Left ventricle myocardium superior (tissue), 1 donor: ENCODE data around the gene OGA. TPM values are rescaled to one million over a fixed set of nuclear protein-coding genes. Genes with fewer than 3 reads are reported as not detected.

Experiments
- total RNA-seq: library from RNA; stranded (reverse); fragmentation: NEBNext Ultra II Directional; extraction: Animal tissue kit (Norgen Biotek cat#: 25700); gene quantifications from one replicate; pipeline ENCODE4 v1.2.1, GENCODE V29; 2021
- donor health status: DM: no; HTN: yes; CAD: no; lungs with severe emphysema.

Gene OGA
- total RNA-seq, 1 donor from 2014 or later: 79.8 TPM

Other genes with a start within 250 kb of the OGA start
- gene POLL, start 230.2 kb downstream of the OGA start, total RNA-seq: 20.1 TPM
- 21.9 TPM for gene DPCD, start 230.1 kb downstream of the OGA start, total RNA-seq
- gene FBXW4, start 123.3 kb downstream of the OGA start, total RNA-seq: 106 TPM
- not detected for gene FGF8, start 42.3 kb downstream of the OGA start, total RNA-seq
- gene NPM3, start 35.0 kb downstream of the OGA start, total RNA-seq: 8.4 TPM
- gene KCNIP2, start 25.4 kb upstream of the OGA start, total RNA-seq: 568 TPM
- 49.0 TPM for gene ARMH3, start 237.7 kb upstream of the OGA start, total RNA-seq
- 9.4 TPM for gene HPS6, start 246.9 kb upstream of the OGA start, total RNA-seq